SU-DHL-6 (cell line): ENCODE data around the gene CYP2A6.
"Not testable (repeated sequence)": the region's sequence is repeated elsewhere in the genome, so short reads cannot be mapped to it uniquely, and the experiment has no call there.

Source experiments
- H2AFZ ChIP-seq: fragments of 200-600 bp; sonication (generic); 2 replicates; pipeline ENCODE4 v1.6.1; 2014; ENCODE audit warnings: low read depth, mild to moderate bottlenecking, moderate library complexity, mixed read lengths, antibody characterized with exemption, low read length; ENCODE audit not compliant: severe bottlenecking
- H3F3A ChIP-seq: fragments of 200-600 bp; shearing (Covaris generic); 2 replicates; pipeline ENCODE4 v1.6.0; 2016; ENCODE audit warnings: antibody characterized with exemption, mild to moderate bottlenecking; ENCODE audit not compliant: insufficient read depth
- H3K27ac ChIP-seq: fragments of 200-600 bp; sonication (generic); 2 replicates; pipeline ENCODE4 v1.5.1; 2016; ENCODE audit warnings: low read depth, mild to moderate bottlenecking, low read length, moderate library complexity, mixed read lengths
- H3K27me3 ChIP-seq: fragments of 200-600 bp; sonication (generic), shearing (Covaris generic); 2 replicates; pipeline ENCODE4 v1.6.0; 2014; ENCODE audit warnings: mild to moderate bottlenecking, low read length
- H3K36me3 ChIP-seq: fragments of 200-600 bp; sonication (generic); 2 replicates; pipeline ENCODE4 v1.6.1; 2014; ENCODE audit warnings: mild to moderate bottlenecking, low read length, mixed read lengths
- H3K4me2 ChIP-seq: fragments of 300-600, 200-600 bp; shearing (Covaris generic), sonication (generic); 2 replicates; pipeline ENCODE4 v1.6.0; 2014; ENCODE audit warnings: low read length, low read depth, mild to moderate bottlenecking; ENCODE audit not compliant: poor library complexity, severe bottlenecking
- H3K4me3 ChIP-seq: fragments of 200-600 bp; sonication (generic); 2 replicates; pipeline ENCODE4 v1.5.1; 2014; ENCODE audit warnings: antibody characterized with exemption, low read length, mild to moderate bottlenecking, mixed read lengths; ENCODE audit not compliant: insufficient read depth, poor library complexity, severe bottlenecking
- H3K79me2 ChIP-seq: fragments of 200-600 bp; sonication (generic); 2 replicates; pipeline ENCODE4 v1.6.1; 2014; ENCODE audit warnings: mild to moderate bottlenecking, low read length, moderate library complexity; ENCODE audit not compliant: insufficient read depth
- H3K9ac ChIP-seq: fragments of 200-600 bp; sonication (generic); 2 replicates; pipeline ENCODE4 v1.7.0; 2014; ENCODE audit warnings: mild to moderate bottlenecking, low read length
- H3K9me2 ChIP-seq: fragments of 200-600 bp; sonication (generic); replicated peaks from 2 replicates; pipeline ENCODE4 v1.6.1; 2014; ENCODE audit warnings: low read length; ENCODE audit not compliant: insufficient read depth
- H3K9me3 ChIP-seq: fragments of 200-600 bp; sonication (generic); 2 replicates; pipeline ENCODE4 v1.6.1; 2014; ENCODE audit warnings: low read length, mixed read lengths; ENCODE audit not compliant: insufficient read depth
- H4K20me1 ChIP-seq: fragments of 200-600 bp; sonication (generic); 2 replicates; pipeline ENCODE4 v1.6.1; 2014; ENCODE audit warnings: low read depth, mild to moderate bottlenecking, antibody characterized with exemption, low read length, moderate library complexity, mixed read lengths
- EZH2phosphoT487 ChIP-seq: fragments of 200-600 bp; sonication (generic), shearing (Covaris generic); conservative IDR thresholded peaks from 2 replicates; pipeline ENCODE4 v1.6.1; 2018; ENCODE audit warnings: mild to moderate bottlenecking, antibody characterized with exemption, low read length, moderate library complexity, mixed read lengths
- TF ChIP-seq, protein P1 (sequence below): fragments of 200-600 bp; sonication (generic); IDR thresholded peaks from one replicate; pipeline ENCODE4 v1.5.1; 2017; ENCODE audit warnings: antibody characterized with exemption, mild to moderate bottlenecking, low read length, moderate library complexity; ENCODE audit not compliant: insufficient read depth, poor library complexity, severe bottlenecking

CYP2A6 gene

DNA sequence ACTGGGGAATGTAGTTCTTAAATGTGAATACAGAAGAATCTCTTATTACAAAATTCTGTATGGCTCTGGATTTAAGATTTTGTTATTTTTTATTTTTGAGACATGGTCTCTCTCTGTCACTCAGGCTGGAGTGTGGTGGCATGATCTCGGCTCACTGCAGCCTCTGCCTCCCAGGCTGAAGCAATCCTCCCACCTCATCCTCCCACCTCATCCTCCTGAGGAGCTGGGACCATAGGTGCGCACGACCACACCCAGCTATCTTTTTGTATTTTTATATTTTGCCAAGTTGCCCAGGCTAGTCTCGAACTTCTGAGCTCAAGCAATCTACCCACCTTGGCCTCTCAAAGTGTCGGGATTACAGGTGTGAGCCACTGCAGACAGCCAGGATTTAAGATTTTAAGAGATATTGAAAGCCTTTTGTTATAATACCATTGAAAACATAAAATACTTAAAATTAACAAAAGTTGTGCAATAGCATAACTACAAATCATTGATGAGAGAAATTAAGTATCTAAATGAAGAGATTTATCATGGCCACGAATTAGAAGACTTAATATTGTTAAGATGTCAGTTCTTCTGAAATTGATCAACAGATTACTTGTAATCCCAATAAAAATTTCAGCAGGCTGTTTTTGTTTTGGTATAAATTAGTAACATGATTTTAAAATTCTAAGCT lies 13.4 kb downstream of the CYP2A6 start:
- no peaks in the 10 kb centered on the region for H3K36me3 ChIP-seq
- H3K79me2 ChIP-seq: no peaks in the 10 kb centered on the region
- H4K20me1 ChIP-seq: no peaks in the 10 kb centered on the region
- no peak overlapping the region for H3K27ac ChIP-seq
- no peak for TF ChIP-seq EZH2phosphoT487
- TF ChIP-seq, protein P1, sequence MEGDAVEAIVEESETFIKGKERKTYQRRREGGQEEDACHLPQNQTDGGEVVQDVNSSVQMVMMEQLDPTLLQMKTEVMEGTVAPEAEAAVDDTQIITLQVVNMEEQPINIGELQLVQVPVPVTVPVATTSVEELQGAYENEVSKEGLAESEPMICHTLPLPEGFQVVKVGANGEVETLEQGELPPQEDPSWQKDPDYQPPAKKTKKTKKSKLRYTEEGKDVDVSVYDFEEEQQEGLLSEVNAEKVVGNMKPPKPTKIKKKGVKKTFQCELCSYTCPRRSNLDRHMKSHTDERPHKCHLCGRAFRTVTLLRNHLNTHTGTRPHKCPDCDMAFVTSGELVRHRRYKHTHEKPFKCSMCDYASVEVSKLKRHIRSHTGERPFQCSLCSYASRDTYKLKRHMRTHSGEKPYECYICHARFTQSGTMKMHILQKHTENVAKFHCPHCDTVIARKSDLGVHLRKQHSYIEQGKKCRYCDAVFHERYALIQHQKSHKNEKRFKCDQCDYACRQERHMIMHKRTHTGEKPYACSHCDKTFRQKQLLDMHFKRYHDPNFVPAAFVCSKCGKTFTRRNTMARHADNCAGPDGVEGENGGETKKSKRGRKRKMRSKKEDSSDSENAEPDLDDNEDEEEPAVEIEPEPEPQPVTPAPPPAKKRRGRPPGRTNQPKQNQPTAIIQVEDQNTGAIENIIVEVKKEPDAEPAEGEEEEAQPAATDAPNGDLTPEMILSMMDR: no peak
- H3K9ac ChIP-seq: no peak overlapping the region
- H3K27me3 ChIP-seq: no peaks in the 10 kb centered on the region
- no peak overlapping the region for H2AFZ ChIP-seq
- no peaks in the 10 kb centered on the region for H3K9me3 ChIP-seq
- no peaks in the 10 kb centered on the region for H3F3A ChIP-seq
- no peaks in the 10 kb centered on the region for H3K9me2 ChIP-seq
- H3K4me2 ChIP-seq: no peak overlapping the region
- no peak overlapping the region for H3K4me3 ChIP-seq

DNA sequence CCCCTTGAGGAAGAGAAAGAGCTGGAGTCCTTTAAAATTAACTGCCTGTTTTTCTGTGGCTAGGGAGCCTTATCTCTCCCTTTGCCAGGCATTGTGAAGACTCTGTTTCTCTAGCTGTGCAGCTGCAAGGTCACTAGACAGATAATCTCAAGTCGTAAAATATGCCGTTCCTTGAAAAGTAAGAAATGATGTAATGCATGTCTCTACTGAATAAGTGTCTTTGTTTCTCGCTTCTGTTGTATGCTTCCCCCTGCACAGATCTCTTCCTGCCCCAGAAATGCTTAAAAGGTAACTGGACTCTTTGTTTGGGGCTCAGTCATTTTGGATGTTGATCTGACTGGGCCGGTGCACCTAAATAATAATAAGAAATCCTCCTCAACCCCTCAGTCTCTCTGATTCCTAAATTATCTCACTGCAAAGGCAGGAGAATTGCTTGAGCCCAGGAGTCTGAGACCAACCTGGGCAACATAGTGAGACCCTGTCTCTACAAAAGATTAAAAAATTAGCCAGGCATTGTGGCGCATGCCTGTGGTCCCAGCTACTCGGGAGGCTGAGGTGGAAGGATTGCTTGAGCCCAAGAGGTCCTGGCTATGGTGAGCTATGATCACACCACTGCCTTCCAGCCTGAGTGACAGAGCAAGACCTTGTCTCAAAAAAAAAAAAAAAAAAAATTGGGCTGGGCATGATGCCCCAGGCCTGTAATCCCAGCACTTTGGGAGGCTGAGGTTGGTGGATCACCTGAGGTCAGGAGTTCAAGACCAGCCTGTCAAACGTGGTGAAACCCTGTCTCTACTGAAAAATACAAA lies 16.3 kb downstream of the CYP2A6 start:
- H3K79me2 ChIP-seq, H3K27me3 ChIP-seq, H2AFZ ChIP-seq, H3K9ac ChIP-seq, H4K20me1 ChIP-seq, H3K4me3 ChIP-seq, H3K9me3 ChIP-seq, H3K36me3 ChIP-seq, H3K4me2 ChIP-seq, H3K9me2 ChIP-seq, H3F3A ChIP-seq, H3K27ac ChIP-seq: not testable (repeated sequence)

DNA sequence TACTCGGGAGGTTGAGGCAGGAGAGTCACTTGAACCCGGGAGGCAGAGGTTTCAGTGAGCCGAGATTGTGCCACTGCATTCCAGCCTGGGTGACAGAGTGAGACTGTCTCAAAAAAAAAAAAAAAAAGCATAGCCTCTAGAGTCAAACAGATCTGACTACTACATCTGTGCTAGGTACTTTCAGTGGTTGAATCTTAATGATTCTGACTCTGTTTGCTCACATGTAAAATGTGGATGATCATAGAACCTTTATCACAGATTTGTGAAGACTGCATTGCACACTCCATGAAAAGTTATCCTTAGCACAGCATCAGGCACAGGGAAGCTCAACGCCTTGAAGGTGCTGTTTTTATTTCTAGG lies 17.8 kb downstream of the CYP2A6 start:
- not testable (repeated sequence) for H3K27me3 ChIP-seq, H3K36me3 ChIP-seq, H4K20me1 ChIP-seq, H3K4me2 ChIP-seq, H3K79me2 ChIP-seq, H3K27ac ChIP-seq, H2AFZ ChIP-seq, H3K9ac ChIP-seq, H3K4me3 ChIP-seq, H3K9me2 ChIP-seq, H3F3A ChIP-seq, H3K9me3 ChIP-seq

DNA sequence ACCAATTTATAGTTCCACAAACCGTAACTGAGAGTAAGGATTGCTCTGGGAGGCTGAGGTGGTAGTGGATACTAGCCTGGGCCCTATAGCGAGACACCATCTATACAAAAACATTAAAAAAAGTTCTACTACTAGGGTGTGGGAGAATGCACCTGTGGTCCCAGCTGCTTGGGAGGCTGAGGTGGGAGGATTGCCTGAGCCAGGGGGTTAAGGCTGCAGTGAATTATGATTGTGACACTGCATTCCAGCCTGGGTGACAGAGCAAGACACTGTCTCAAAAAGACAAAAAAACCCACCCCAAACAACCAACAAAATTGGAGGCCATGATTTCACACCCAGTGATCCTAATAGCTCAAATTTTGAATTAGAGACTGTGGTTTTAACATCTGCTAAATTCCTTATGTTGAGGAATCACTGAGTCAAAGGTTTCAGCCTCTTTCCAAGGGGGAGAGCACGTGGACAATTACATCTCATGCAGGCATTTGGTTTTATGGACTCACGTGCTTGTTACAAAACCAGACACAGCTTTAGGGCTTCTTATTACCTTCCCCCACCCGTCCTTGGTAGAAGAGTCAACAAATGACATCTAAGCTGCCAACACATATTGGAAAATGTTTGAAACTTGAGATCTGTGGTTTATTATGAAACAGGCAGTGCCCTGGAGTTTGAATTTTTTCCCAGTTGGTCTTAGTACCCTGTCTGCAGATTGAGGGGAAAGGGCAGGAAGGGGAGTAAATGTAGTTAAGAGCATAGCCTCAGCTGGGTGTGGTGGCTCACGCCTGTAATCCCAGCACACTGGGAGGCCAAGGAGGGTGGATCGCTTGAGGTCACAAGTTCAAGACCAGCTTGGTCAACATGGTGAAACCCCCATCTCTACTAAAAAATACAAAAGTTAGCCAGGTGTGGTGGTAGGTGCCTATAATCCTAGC lies 18.5 kb downstream of the CYP2A6 start:
- no peak overlapping the region for H3K27ac ChIP-seq

DNA sequence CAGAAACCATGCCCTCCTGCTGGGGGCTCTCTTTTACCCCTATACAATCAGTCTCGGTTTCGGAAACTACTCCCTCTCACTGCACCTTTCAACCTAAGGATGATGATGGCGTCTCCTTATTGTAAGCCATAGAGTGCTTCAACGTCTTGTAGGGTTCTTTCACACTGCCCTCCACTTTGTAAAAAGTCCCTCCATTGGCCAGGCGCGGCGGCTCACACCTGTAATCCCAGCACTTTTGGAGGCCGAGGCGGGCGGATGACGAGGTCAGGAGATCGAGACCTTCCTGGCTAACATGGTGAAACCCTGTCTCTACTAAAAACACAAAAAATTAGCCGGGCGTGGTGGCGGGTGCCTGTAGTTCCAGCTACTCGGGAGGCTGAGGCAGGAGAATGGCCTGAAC lies 19.5 kb downstream of the CYP2A6 start:
- H3K4me3 ChIP-seq, H3K9me3 ChIP-seq, H3K9ac ChIP-seq, H3K9me2 ChIP-seq, H4K20me1 ChIP-seq, H3K79me2 ChIP-seq, H3K4me2 ChIP-seq, H2AFZ ChIP-seq, H3K27ac ChIP-seq, H3F3A ChIP-seq, H3K27me3 ChIP-seq, H3K36me3 ChIP-seq: not testable (repeated sequence)

More for the DNA sequence above, 18.5 kb downstream of the CYP2A6 start:
- H3K36me3 ChIP-seq: no peaks in the 10 kb centered on the region
- H3K9me3 ChIP-seq: no peaks in the 10 kb centered on the region
- H4K20me1 ChIP-seq: no peaks in the 10 kb centered on the region
- H2AFZ ChIP-seq: no peak overlapping the region
- no peaks in the 10 kb centered on the region for H3K79me2 ChIP-seq
- H3K4me2 ChIP-seq: no peak overlapping the region
- H3K27me3 ChIP-seq: no peaks in the 10 kb centered on the region
- H3F3A ChIP-seq: no peaks in the 10 kb centered on the region
- TF ChIP-seq, protein P1: no peak
- no peak for TF ChIP-seq EZH2phosphoT487
- no peaks in the 10 kb centered on the region for H3K9me2 ChIP-seq
- no peak overlapping the region for H3K9ac ChIP-seq
- no peak overlapping the region for H3K4me3 ChIP-seq
